Tibial nerve (tissue), 4 donors: ENCODE measurements around the gene BFSP1. TPM values are rescaled to one million over a fixed set of nuclear protein-coding genes. Genes with fewer than 3 reads are reported as not detected.

Experiments used
- DNase-seq, 2 donors: peaks; one replicate each; pipeline ENCODE4 v3.0.0-alpha.2; 2019; ENCODE audit warnings: low spot score in 2 of 2
- H3K27ac ChIP-seq, 4 donors: fragments of 200-600 bp; sonication (generic) in 3 of 4; one replicate each; pipeline ENCODE4 v1.5.1; 2017 to 2019; ENCODE audit warnings: mild to moderate bottlenecking in 1 of 4
- H3K27me3 ChIP-seq, 2 donors: fragments of 200-600 bp; sonication (generic) in 1 of 2; one replicate each; pipeline versions ENCODE4 v1.5.1 to v1.6.0; 2017 to 2019
- H3K36me3 ChIP-seq, 3 donors: fragments of 200-600 bp; sonication (generic); one replicate each; pipeline ENCODE4 v1.5.1; 2018 to 2019
- H3K4me1 ChIP-seq, 4 donors: fragments of 200-600 bp; sonication (generic) in 3 of 4; one replicate each; pipeline ENCODE4 v1.5.1; 2017 to 2019
- H3K4me3 ChIP-seq, 4 donors: fragments of 200-600 bp; sonication (generic) in 3 of 4; one replicate each; pipeline ENCODE4 v1.5.1; 2017 to 2019; ENCODE audit warnings: mild to moderate bottlenecking in 1 of 4, moderate library complexity in 1 of 4
- H3K9me3 ChIP-seq, 4 donors: fragments of 200-600 bp; sonication (generic) in 3 of 4; one replicate each; pipeline ENCODE4 v1.5.1; 2017 to 2019
- CTCF ChIP-seq, 5 experiments: fragments of 200-600 bp in 3 of 5; fragments of 450-650 bp in 2 of 5; sonication (generic) in 3 of 5; IDR thresholded peaks; one replicate each; pipeline ENCODE4 v1.5.1; 2016 to 2019; ENCODE audit warnings: antibody characterized with exemption in 5 of 5, mild to moderate bottlenecking in 3 of 5, moderate library complexity in 2 of 5
- EP300 ChIP-seq, 2 donors: sonication (generic); formaldehyde crosslinking; IDR thresholded peaks; one replicate each; pipeline ENCODE4 v1.6.1; 2017; ENCODE audit warnings: antibody characterized with exemption in 2 of 2, mild to moderate bottlenecking in 1 of 2
- POLR2A ChIP-seq, 2 donors: fragments of 450-650 bp; IDR thresholded peaks; one replicate each; pipeline ENCODE4 v1.6.1; 2017; ENCODE audit warnings: antibody characterized with exemption in 2 of 2, mild to moderate bottlenecking in 2 of 2, moderate library complexity in 2 of 2
- WGBS, 2 donors: methylation state at CpG; one replicate each; pipeline ENCODE4 v1.1.5; 2018; 5-methylcytosine and 5-hydroxymethylcytosine counted together
- total RNA-seq, 4 donors: library from RNA; depleted of rRNA; stranded (reverse); fragments of >200 nt; gene quantifications; one replicate each; pipeline ENCODE4 v1.1.0, GENCODE V29; 2016

The BFSP1 gene
- total RNA-seq, 4 donors from 2014 or later: 0.39 to 5.9 (median 0.63) TPM; not detected in 1

- DNase-seq: no peak
- WGBS, 2 donors: 93 to 99% methylated on average over 13 of the region's 13 CpGs
- H3K9me3 ChIP-seq: no peaks in the 10 kb centered on the region
Observed at GRCh38 chr20:17498641-17499040, 32.5 kb downstream of the BFSP1 start.

GRCh38 chr20:17497821-17498580, 33.2 kb downstream of the BFSP1 start:
- peaks cover 0 to 7% (median 0%) of the 10 kb centered on the region in 4 donors for H3K4me1 ChIP-seq
- TF ChIP-seq CTCF (IDR thresholded peaks at IDR 0.05) (no peak), EP300 (IDR thresholded peaks at IDR 0.05) (no peak), POLR2A (IDR thresholded peaks at IDR 0.05) (no peak)
- WGBS, 2 donors: 34 to 46% methylated on average over 11 of the region's 11 CpGs
- DNase-seq: no peak
- no peaks in the 10 kb centered on the region for H3K27me3 ChIP-seq
- H3K9me3 ChIP-seq: no peaks in the 10 kb centered on the region
- no peak overlapping the region for H3K4me3 ChIP-seq
- no peaks in the 10 kb centered on the region for H3K36me3 ChIP-seq
- no peak overlapping the region for H3K27ac ChIP-seq

More at GRCh38 chr20:17498641-17499040, 32.5 kb downstream of the BFSP1 start:
- Histone ChIP-seq H3K4me3 (no peak overlapping the region), H3K27me3 (no peaks in the 10 kb centered on the region), H3K4me1 (peaks cover 0 to 7% (median 0%) of the 10 kb centered on the region in 4 donors), H3K27ac (no peak overlapping the region), H3K36me3 (no peaks in the 10 kb centered on the region)
- TF ChIP-seq EP300 (IDR thresholded peaks at IDR 0.05) (no peak), POLR2A (IDR thresholded peaks at IDR 0.05) (no peak), CTCF (IDR thresholded peaks at IDR 0.05) (no peak)

- TF ChIP-seq POLR2A (IDR thresholded peaks at IDR 0.05) (no peak), CTCF (IDR thresholded peaks at IDR 0.05) (no peak), EP300 (IDR thresholded peaks at IDR 0.05) (no peak)
- Histone ChIP-seq H3K4me1 (peaks cover 0 to 7% (median 0%) of the 10 kb centered on the region in 4 donors), H3K4me3 (no peak overlapping the region), H3K36me3 (no peaks in the 10 kb centered on the region), H3K27me3 (no peaks in the 10 kb centered on the region), H3K9me3 (no peaks in the 10 kb centered on the region), H3K27ac (no peak overlapping the region)
- WGBS, 2 donors: 86 to 88% methylated on average over 9 of the region's 9 CpGs
- DNase-seq: no peak
Observed at GRCh38 chr20:17495826-17496225, 35.4 kb downstream of the BFSP1 start.

DNA sequence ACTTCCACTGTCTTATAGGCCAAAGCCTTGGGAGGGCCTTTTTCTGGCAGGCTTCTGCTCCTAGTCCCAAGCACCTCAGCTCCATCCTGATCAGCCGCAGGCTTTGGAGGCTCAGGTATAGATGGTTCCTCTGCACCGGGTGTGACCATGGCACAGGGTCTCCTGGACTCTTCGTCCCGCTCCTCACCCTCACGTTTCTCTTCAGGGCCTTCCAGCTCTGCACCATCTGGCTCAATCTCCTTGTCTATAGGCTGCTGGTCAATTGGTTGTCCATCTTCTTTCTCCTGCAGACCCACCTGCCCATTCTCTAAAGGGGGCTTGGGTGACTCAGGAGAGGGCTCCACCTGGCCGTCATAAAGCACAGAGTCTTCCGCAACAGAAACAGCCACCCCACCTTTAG, 37.0 kb downstream of the BFSP1 start:
- 94% methylated on average over 7 of the region's 7 CpGs for WGBS, 2 donors
- TF ChIP-seq POLR2A (IDR thresholded peaks at IDR 0.05) (no peak), EP300 (IDR thresholded peaks at IDR 0.05) (no peak), CTCF (IDR thresholded peaks at IDR 0.05) (no peak)
- no peaks in the 10 kb centered on the region for H3K36me3 ChIP-seq
- H3K9me3 ChIP-seq: no peaks in the 10 kb centered on the region
- DNase-seq: no peak
- H3K4me3 ChIP-seq: no peak overlapping the region
- H3K27ac ChIP-seq: no peak overlapping the region
- H3K27me3 ChIP-seq: no peaks in the 10 kb centered on the region
- peaks cover 0 to 7% (median 0%) of the 10 kb centered on the region in 4 donors for H3K4me1 ChIP-seq

- WGBS, 2 donors: 77 to 86% methylated on average over 2 of the region's 2 CpGs
Observed at GRCh38 chr20:17493173-17493572, 38.0 kb downstream of the BFSP1 start.

More at GRCh38 chr20:17493173-17493572, 38.0 kb downstream of the BFSP1 start:
- H3K4me1 ChIP-seq: peaks cover 0 to 5% (median 0%) of the 10 kb centered on the region in 4 donors
- H3K9me3 ChIP-seq: no peaks in the 10 kb centered on the region
- no peak for DNase-seq
- no peak for TF ChIP-seq EP300 (IDR thresholded peaks at IDR 0.05)
- TF ChIP-seq CTCF (IDR thresholded peaks at IDR 0.05): no peak
- H3K36me3 ChIP-seq: no peaks in the 10 kb centered on the region
- no peaks in the 10 kb centered on the region for H3K27me3 ChIP-seq
- H3K4me3 ChIP-seq: no peak overlapping the region
- H3K27ac ChIP-seq: no peak overlapping the region
